Endothelial cell of umbilical vein (primary cell): ENCODE measurements around the gene ATP2B2. TPM values are rescaled to one million over a fixed set of nuclear protein-coding genes. Genes with fewer than 3 reads are reported as not detected.

Experiments
- BruUV-seq: library from RNA; stranded (reverse); fragments of 400-500 nt; replicated peaks from 2 replicates; lab custom pipeline; 2021; lab: Mats Ljungman, UMichigan
- CTCF ChIA-PET: fragments of 300-600, 350-600 bp; sonication (Branson Sonifier 250); formaldehyde crosslinking; loops from one replicate; lab custom pipeline; 2021; ENCODE audit warnings: antibody characterized with exemption, inconsistent platforms; lab: Charles Lee
- POLR2A ChIA-PET: fragments of 300-600, 350-600 bp; sonication (Branson Sonifier 250); formaldehyde crosslinking; loops from one replicate; lab custom pipeline; 2021; ENCODE audit warnings: antibody characterized with exemption, inconsistent platforms; lab: Charles Lee
- DNase-seq: peaks from one replicate; pipeline ENCODE4 v3.0.0-alpha.2; 2011; ENCODE audit warnings: low read depth, low spot score
- FAIRE-seq: peaks from 2 replicates; lab custom pipeline; 2011; peaks lifted over from hg19 to GRCh38; lab: Jason Lieb, UNC
- H2AFZ ChIP-seq: 2 replicates; pipeline ENCODE4 v1.6.0; 2012; ENCODE audit warnings: low read depth, low read length, control low read depth, inconsistent platforms
- H3K27ac ChIP-seq: 2 replicates; pipeline ENCODE4 v1.5.1; 2011; ENCODE audit warnings: low read depth, mild to moderate bottlenecking, control low read depth, low read length, moderate library complexity; ENCODE audit not compliant: insufficient read depth
- H3K27me3 ChIP-seq, 2 experiments: 2 replicates each; pipeline versions ENCODE4 v1.6.0 to v1.6.1; 2011; ENCODE audit warnings: low read length in 2 of 2, mixed read lengths in 1 of 2; ENCODE audit not compliant: control insufficient read depth in 2 of 2, insufficient read depth in 2 of 2
- H3K36me3 ChIP-seq, 2 experiments: 2 replicates in 1 of 2; 3 replicates in 1 of 2; pipeline ENCODE4 v1.5.1; 2011; ENCODE audit warnings: low read length in 2 of 2, mild to moderate bottlenecking in 1 of 2, moderate library complexity in 1 of 2; ENCODE audit not compliant: control insufficient read depth in 2 of 2, insufficient read depth in 2 of 2; ENCODE audit errors: extremely low read depth in 1 of 2
- H3K4me1 ChIP-seq: 3 replicates; pipeline ENCODE4 v1.5.1; 2011; ENCODE audit warnings: mild to moderate bottlenecking, low read length; ENCODE audit not compliant: control insufficient read depth, insufficient read depth; ENCODE audit errors: extremely low read depth
- H3K4me2 ChIP-seq: 2 replicates; pipeline ENCODE4 v1.6.1; 2011; ENCODE audit warnings: low read length, control low read depth, mixed read lengths; ENCODE audit not compliant: insufficient read depth
- H3K4me3 ChIP-seq, 3 experiments: fragments of 200-600 bp in 1 of 3; sonication (generic), shearing (Covaris generic) in 1 of 3; replicated peaks in 1 of 3; 2 replicates each; pipeline ENCODE4 v1.5.1; 2011 to 2016; ENCODE audit warnings: control low read depth in 3 of 3, low read length in 3 of 3, mild to moderate bottlenecking in 2 of 3, inconsistent platforms in 1 of 3, low read depth in 1 of 3, moderate library complexity in 1 of 3; ENCODE audit not compliant: insufficient read depth in 1 of 3
- H3K79me2 ChIP-seq: 2 replicates; pipeline ENCODE4 v1.6.0; 2012; ENCODE audit warnings: low read length, inconsistent platforms; ENCODE audit not compliant: control insufficient read depth, insufficient read depth
- H3K9ac ChIP-seq: replicated peaks from 2 replicates; pipeline ENCODE3; 2011; ENCODE audit warnings: low read length, control low read depth; ENCODE audit not compliant: insufficient read depth; ENCODE audit errors: extremely low read depth
- H3K9me1 ChIP-seq: replicated peaks from 3 replicates; pipeline ENCODE4 v1.6.0; 2011; ENCODE audit warnings: mild to moderate bottlenecking, low read length; ENCODE audit not compliant: control insufficient read depth, insufficient read depth; ENCODE audit errors: extremely low read depth
- H3K9me3 ChIP-seq: replicated peaks from 2 replicates; pipeline ENCODE4 v1.5.1; 2012; ENCODE audit warnings: low read length, inconsistent platforms; ENCODE audit not compliant: control insufficient read depth, insufficient read depth
- H4K20me1 ChIP-seq: replicated peaks from 2 replicates; pipeline ENCODE3; 2011; ENCODE audit warnings: mild to moderate bottlenecking, low read length; ENCODE audit not compliant: control insufficient read depth, insufficient read depth; ENCODE audit errors: extremely low read depth
- EZH2 ChIP-seq: IDR thresholded peaks from 2 replicates; pipeline ENCODE4 v1.6.1; 2012; ENCODE audit warnings: borderline replicate concordance, low read depth, mild to moderate bottlenecking, moderate library complexity, low read length, inconsistent platforms; ENCODE audit not compliant: severe bottlenecking
- FOS ChIP-seq: IDR thresholded peaks from 2 replicates; pipeline ENCODE4 v1.6.1; 2011; ENCODE audit warnings: mild to moderate bottlenecking, low read length, moderate library complexity, borderline replicate concordance; ENCODE audit not compliant: insufficient read depth
- GATA2 ChIP-seq: IDR thresholded peaks from 2 replicates; pipeline ENCODE4 v1.7.0; 2011; ENCODE audit warnings: low read depth, mild to moderate bottlenecking, moderate library complexity, mixed read lengths, low read length; ENCODE audit not compliant: insufficient read length, insufficient read depth
- JUN ChIP-seq: IDR thresholded peaks from 2 replicates; pipeline ENCODE4 v1.6.1; 2011; ENCODE audit warnings: borderline replicate concordance, low read depth; ENCODE audit not compliant: insufficient read length, insufficient read depth
- MYC ChIP-seq: IDR thresholded peaks from one replicate; pipeline ENCODE4 v1.6.1; 2011; ENCODE audit warnings: mild to moderate bottlenecking, low read depth, low read length
- POLR2A ChIP-seq: IDR thresholded peaks from 2 replicates; pipeline ENCODE4 v1.6.1; 2012; ENCODE audit warnings: low read depth, mild to moderate bottlenecking, control low read depth, low read length
- POLR2AphosphoS5 ChIP-seq: IDR thresholded peaks from 2 replicates; pipeline ENCODE4 v1.6.1; 2012; ENCODE audit warnings: low read depth, mild to moderate bottlenecking, control low read depth, low read length, moderate library complexity; ENCODE audit not compliant: insufficient read depth
- dilution Hi-C: fragments of 300-500 bp; cut with MboI; formaldehyde crosslinking; loops from one replicate; pipeline ENCODE4 v1.15.0; 2019; ENCODE audit warnings: low sequenced_read_pairs; ENCODE audit not compliant: extremely low pct_ligation_motif_present
- intact Hi-C: fragments of 100-400 bp; cut with micrococcal nuclease; formaldehyde crosslinking; loops from one replicate; pipeline ENCODE4 v1.10.0; 2022
- polyA plus RNA-seq, 4 experiments: library from polyadenylated mRNA; depleted of rRNA in 3 of 4; stranded (reverse) in 3 of 4; unstranded in 1 of 4; fragments of >200 nt; gene quantifications; 2 replicates each; pipeline versions ENCODE4 v1.2.1 to v1.2.3, GENCODE V29; 2011 to 2012; ENCODE audit warnings: missing spikeins in 1 of 4
- total RNA-seq: library from RNA; stranded (reverse); gene quantifications from 2 replicates; pipeline ENCODE4 v1.2.3, GENCODE V29; 2021
- TF ChIP-seq, protein P1 (sequence below), 2 donors: IDR thresholded peaks; 1 replicate in 1 of 2; 2 replicates in 1 of 2; pipeline ENCODE4 v1.5.1; 2011; ENCODE audit warnings: low read length in 2 of 2, mild to moderate bottlenecking in 2 of 2, moderate library complexity in 2 of 2, control low read depth in 1 of 2, inconsistent platforms in 1 of 2, low read depth in 1 of 2; ENCODE audit not compliant: insufficient read depth in 1 of 2; ENCODE audit errors: extremely low read depth in 1 of 2
- TF ChIP-seq, protein P2 (sequence below): IDR thresholded peaks from 2 replicates; pipeline ENCODE4 v1.6.1; 2011; ENCODE audit not compliant: insufficient read depth, insufficient read length

Gene ATP2B2
- total and polyA plus RNA-seq, 2 donors (not counting 3 experiments of a cell fraction or from before 2014, with no cell fraction given) = not detected

- Histone ChIP-seq H3K27ac (no peak overlapping the region), H4K20me1 (peaks cover 2% of the 10 kb centered on the region), H3K4me1 (no peaks in the 10 kb centered on the region), H3K4me2 (no peak overlapping the region), H3K9ac (no peak overlapping the region), H3K4me3 (no peak overlapping the region), H3K9me1 (no peaks in the 10 kb centered on the region), H3K9me3 (no peaks in the 10 kb centered on the region), H2AFZ (no peak overlapping the region), H3K27me3 (no peaks in the 10 kb centered on the region), H3K79me2 (peaks cover 5% of the 10 kb centered on the region), H3K36me3 (peaks cover 3 to 15% of the 10 kb centered on the region in 2 experiments)
- intact Hi-C loops (no loop called here), dilution Hi-C loops (no loop called here)
- TF ChIP-seq POLR2AphosphoS5 = no peak
- TF ChIP-seq FOS = no peak
- no TSS peak for BruUV-seq
- DNase-seq = no peak
- POLR2A ChIA-PET = interaction anchor here (0.5 kb wide), 1 partner anchor 399 kb away, joined by 5 read pairs; no protein-coding TSS in a partner anchor
- CTCF ChIA-PET = interaction anchor here (1.4 kb wide), 1 partner anchor 10 kb away, joined by 5 read pairs; no protein-coding TSS in a partner anchor
- FAIRE-seq = no peak
Measured at GRCh38 chr3:10280177-10280529, 225.2 kb downstream of the ATP2B2 start.

DNA sequence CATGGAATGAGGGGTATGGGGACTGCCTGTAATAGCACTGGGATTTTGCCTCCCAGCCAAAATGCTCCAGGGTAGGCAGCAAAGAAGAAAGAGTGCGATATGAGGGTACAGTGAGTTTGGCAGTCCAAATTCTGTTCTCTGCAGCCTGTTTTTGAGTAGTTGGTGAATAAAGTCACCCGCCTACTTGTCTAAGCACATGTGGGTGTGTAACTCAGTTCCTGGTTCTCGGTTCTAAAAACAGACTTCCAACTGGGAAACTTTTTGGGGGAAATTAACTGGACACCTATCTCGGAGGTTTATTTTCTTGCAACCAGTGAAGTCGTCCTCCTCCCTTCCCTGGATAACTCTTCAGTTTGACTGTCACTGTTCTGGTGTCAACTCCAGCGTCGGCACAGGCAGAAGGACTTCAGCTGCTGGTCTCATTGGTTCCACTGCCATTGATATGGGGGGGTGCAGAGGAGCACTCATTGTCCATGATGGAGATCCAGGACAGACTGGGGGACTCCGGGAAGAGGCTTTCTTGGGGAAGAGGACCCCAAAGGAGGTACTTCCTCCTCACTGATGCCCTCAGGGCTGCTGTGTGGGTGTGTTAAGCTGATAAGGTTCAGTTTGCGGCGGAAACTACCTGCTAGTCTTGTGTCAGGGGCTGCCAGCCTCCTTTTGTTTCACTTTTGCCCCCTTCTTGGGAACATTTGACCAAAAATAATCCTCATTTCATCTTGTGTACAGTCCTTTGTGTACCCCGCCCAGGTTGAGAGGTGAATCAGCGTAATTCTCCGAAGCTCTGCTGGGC is 225.8 kb downstream of the ATP2B2 start:
- no TSS peak for BruUV-seq
- H3K4me2 ChIP-seq = no peak overlapping the region
- H3K79me2 ChIP-seq = peaks cover 7% of the 10 kb centered on the region
- FAIRE-seq = no peak
- CTCF ChIA-PET = interaction anchor here (1.4 kb wide), 1 partner anchor 9 kb away, joined by 5 read pairs; no protein-coding TSS in a partner anchor
- dilution Hi-C loops = no loop called here
- H3K4me3 ChIP-seq = no peak overlapping the region
- H3K27ac ChIP-seq = no peak overlapping the region
- no peaks in the 10 kb centered on the region for H3K27me3 ChIP-seq
- TF ChIP-seq POLR2A (no peak), GATA2 (no peak), EZH2 (no peak), MYC (no peak), POLR2AphosphoS5 (no peak), FOS (no peak), JUN (no peak)
- TF ChIP-seq, protein P1, sequence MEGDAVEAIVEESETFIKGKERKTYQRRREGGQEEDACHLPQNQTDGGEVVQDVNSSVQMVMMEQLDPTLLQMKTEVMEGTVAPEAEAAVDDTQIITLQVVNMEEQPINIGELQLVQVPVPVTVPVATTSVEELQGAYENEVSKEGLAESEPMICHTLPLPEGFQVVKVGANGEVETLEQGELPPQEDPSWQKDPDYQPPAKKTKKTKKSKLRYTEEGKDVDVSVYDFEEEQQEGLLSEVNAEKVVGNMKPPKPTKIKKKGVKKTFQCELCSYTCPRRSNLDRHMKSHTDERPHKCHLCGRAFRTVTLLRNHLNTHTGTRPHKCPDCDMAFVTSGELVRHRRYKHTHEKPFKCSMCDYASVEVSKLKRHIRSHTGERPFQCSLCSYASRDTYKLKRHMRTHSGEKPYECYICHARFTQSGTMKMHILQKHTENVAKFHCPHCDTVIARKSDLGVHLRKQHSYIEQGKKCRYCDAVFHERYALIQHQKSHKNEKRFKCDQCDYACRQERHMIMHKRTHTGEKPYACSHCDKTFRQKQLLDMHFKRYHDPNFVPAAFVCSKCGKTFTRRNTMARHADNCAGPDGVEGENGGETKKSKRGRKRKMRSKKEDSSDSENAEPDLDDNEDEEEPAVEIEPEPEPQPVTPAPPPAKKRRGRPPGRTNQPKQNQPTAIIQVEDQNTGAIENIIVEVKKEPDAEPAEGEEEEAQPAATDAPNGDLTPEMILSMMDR (IDR thresholded peaks at IDR 0.05; ENCODE audit: extremely low read depth in 1 of 2, insufficient read depth in 1 of 2, low read depth in 1 of 2, low read length in 2 of 2) = no peak
- TF ChIP-seq, protein P2, sequence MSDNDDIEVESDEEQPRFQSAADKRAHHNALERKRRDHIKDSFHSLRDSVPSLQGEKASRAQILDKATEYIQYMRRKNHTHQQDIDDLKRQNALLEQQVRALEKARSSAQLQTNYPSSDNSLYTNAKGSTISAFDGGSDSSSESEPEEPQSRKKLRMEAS = no peak
- POLR2A ChIA-PET = no interaction called here
- no peak for DNase-seq
- peaks cover 2% of the 10 kb centered on the region for H4K20me1 ChIP-seq
- H3K36me3 ChIP-seq = peaks cover 3 to 15% of the 10 kb centered on the region in 2 experiments
- intact Hi-C loops = no loop called here
- no peaks in the 10 kb centered on the region for H3K4me1 ChIP-seq
- H3K9ac ChIP-seq = no peak overlapping the region
- H2AFZ ChIP-seq = no peak overlapping the region
- no peaks in the 10 kb centered on the region for H3K9me1 ChIP-seq
- no peaks in the 10 kb centered on the region for H3K9me3 ChIP-seq
